ENCODE results near the gene TF.

Gene TF

GRCh38 chr3:133820889-133821675 is 74.9 kb downstream of the TF start:
- H2BK15ac ChIP-seq (ENCODE audit: low read depth, poor library complexity, severe bottlenecking) = no peak overlapping the region
- H3K4me3 ChIP-seq (ENCODE audit: insufficient read depth in 1 of 2, low read depth in 1 of 2, low read length in 2 of 2) = no peak overlapping the region
- H3K79me1 ChIP-seq (replicated peaks; ENCODE audit: low read length, poor library complexity, severe bottlenecking) = peaks cover 7% of the 10 kb centered on the region
- no peak overlapping the region for H2AFZ ChIP-seq (ENCODE audit: low read depth, low read length)
- peaks cover 11% of the 10 kb centered on the region for H3K4me1 ChIP-seq (ENCODE audit: control insufficient read depth, insufficient read depth, low read depth, low read length)
- DNase-seq = no peak
- H2BK5ac ChIP-seq (ENCODE audit: low read depth, low read length, poor library complexity, severe bottlenecking) = no peak overlapping the region
- H3K36me3 ChIP-seq (ENCODE audit: control insufficient read depth in 1 of 2, insufficient read depth in 2 of 2, low read depth in 1 of 2, low read length in 2 of 2) = peaks cover 42 to 89% of the 10 kb centered on the region in 2 experiments
- no peak overlapping the region for H2AK5ac ChIP-seq (ENCODE audit: low read length, severe bottlenecking)
- H3K14ac ChIP-seq (ENCODE audit: low read length in 2 of 2) = no peak overlapping the region
- no peak overlapping the region for H3K18ac ChIP-seq (ENCODE audit: low read depth in 1 of 2, low read length in 2 of 2)
- no peak overlapping the region for H4K91ac ChIP-seq (ENCODE audit: low read length)
- H3K4ac ChIP-seq (ENCODE audit: low read depth in 1 of 2, low read length in 2 of 2) = no peak overlapping the region
- H3K4me2 ChIP-seq (ENCODE audit: low read length, poor library complexity, severe bottlenecking) = no peak overlapping the region
- 100% methylated on average over 3 of the region's 3 CpGs for WGBS
- H3K23ac ChIP-seq (ENCODE audit: low read length in 2 of 2) = no peak overlapping the region
- H3K9ac ChIP-seq (ENCODE audit: low read length) = no peak overlapping the region
- no peak overlapping the region for H4K8ac ChIP-seq (ENCODE audit: low read length)
- H3K27ac ChIP-seq (ENCODE audit: low read length, poor library complexity, severe bottlenecking) = no peak overlapping the region
- H2BK12ac ChIP-seq (ENCODE audit: low read length in 2 of 2) = no peak overlapping the region
- no peaks in the 10 kb centered on the region for H3K9me3 ChIP-seq (ENCODE audit: control insufficient read depth, low read length)
- H2BK120ac ChIP-seq (ENCODE audit: low read depth, low read length) = no peak overlapping the region
- no peaks in the 10 kb centered on the region for H3K27me3 ChIP-seq (ENCODE audit: control insufficient read depth in 1 of 2, insufficient read depth in 1 of 2, low read length in 2 of 2)

GRCh38 chr3:133821767-133822638 is 75.8 kb downstream of the TF start:
- peak; percentile 60 for DNase-seq
- Histone ChIP-seq H3K4me1 (ENCODE audit: control insufficient read depth, insufficient read depth, low read depth, low read length) (peaks cover 11% of the 10 kb centered on the region), H3K9me3 (ENCODE audit: control insufficient read depth, low read length) (no peaks in the 10 kb centered on the region), H4K91ac (ENCODE audit: low read length) (no peak overlapping the region), H3K18ac (ENCODE audit: low read depth in 1 of 2, low read length in 2 of 2) (no peak overlapping the region), H2AFZ (ENCODE audit: low read depth, low read length) (no peak overlapping the region), H3K9ac (ENCODE audit: low read length) (no peak overlapping the region), H3K4ac (ENCODE audit: low read depth in 1 of 2, low read length in 2 of 2) (no peak overlapping the region), H3K27me3 (ENCODE audit: control insufficient read depth in 1 of 2, insufficient read depth in 1 of 2, low read length in 2 of 2) (no peaks in the 10 kb centered on the region), H2BK5ac (ENCODE audit: low read depth, low read length, poor library complexity, severe bottlenecking) (no peak overlapping the region), H2BK15ac (ENCODE audit: low read depth, poor library complexity, severe bottlenecking) (no peak overlapping the region), H3K4me2 (ENCODE audit: low read length, poor library complexity, severe bottlenecking) (no peak overlapping the region), H3K23ac (ENCODE audit: low read length in 2 of 2) (no peak overlapping the region), H2BK120ac (ENCODE audit: low read depth, low read length) (no peak overlapping the region), H3K27ac (ENCODE audit: low read length, poor library complexity, severe bottlenecking) (no peak overlapping the region), H2AK5ac (ENCODE audit: low read length, severe bottlenecking) (no peak overlapping the region), H3K79me1 (replicated peaks; ENCODE audit: low read length, poor library complexity, severe bottlenecking) (peaks cover 7% of the 10 kb centered on the region), H3K36me3 (ENCODE audit: control insufficient read depth in 1 of 2, insufficient read depth in 2 of 2, low read depth in 1 of 2, low read length in 2 of 2) (peaks cover 42 to 88% of the 10 kb centered on the region in 2 experiments), H3K4me3 (ENCODE audit: insufficient read depth in 1 of 2, low read depth in 1 of 2, low read length in 2 of 2) (no peak overlapping the region), H2BK12ac (ENCODE audit: low read length in 2 of 2) (no peak overlapping the region), H3K14ac (ENCODE audit: low read length in 2 of 2) (no peak overlapping the region), H4K8ac (ENCODE audit: low read length) (no peak overlapping the region)
- WGBS = 86% methylated on average over 8 of the region's 8 CpGs

GRCh38 chr3:133824961-133825485 is 78.8 kb downstream of the TF start:
- Histone ChIP-seq H2BK12ac (ENCODE audit: low read length in 2 of 2) (no peak overlapping the region), H3K23ac (ENCODE audit: low read length in 2 of 2) (no peak overlapping the region), H3K9me3 (ENCODE audit: control insufficient read depth, low read length) (no peaks in the 10 kb centered on the region), H3K36me3 (ENCODE audit: control insufficient read depth in 1 of 2, insufficient read depth in 2 of 2, low read depth in 1 of 2, low read length in 2 of 2) (peaks cover 33 to 64% of the 10 kb centered on the region in 2 experiments), H3K18ac (ENCODE audit: low read depth in 1 of 2, low read length in 2 of 2) (no peak overlapping the region), H2AFZ (ENCODE audit: low read depth, low read length) (no peak overlapping the region), H3K4me2 (ENCODE audit: low read length, poor library complexity, severe bottlenecking) (no peak overlapping the region), H2BK5ac (ENCODE audit: low read depth, low read length, poor library complexity, severe bottlenecking) (no peak overlapping the region), H3K79me1 (replicated peaks; ENCODE audit: low read length, poor library complexity, severe bottlenecking) (peaks cover 5% of the 10 kb centered on the region), H3K4me1 (ENCODE audit: control insufficient read depth, insufficient read depth, low read depth, low read length) (peaks cover 11% of the 10 kb centered on the region), H3K4me3 (ENCODE audit: insufficient read depth in 1 of 2, low read depth in 1 of 2, low read length in 2 of 2) (no peak overlapping the region), H2BK15ac (ENCODE audit: low read depth, poor library complexity, severe bottlenecking) (no peak overlapping the region), H4K8ac (ENCODE audit: low read length) (no peak overlapping the region), H3K27ac (ENCODE audit: low read length, poor library complexity, severe bottlenecking) (no peak overlapping the region), H2BK120ac (ENCODE audit: low read depth, low read length) (no peak overlapping the region), H3K14ac (ENCODE audit: low read length in 2 of 2) (no peak overlapping the region), H3K9ac (ENCODE audit: low read length) (no peak overlapping the region), H3K27me3 (ENCODE audit: control insufficient read depth in 1 of 2, insufficient read depth in 1 of 2, low read length in 2 of 2) (peaks cover 0 to 2% of the 10 kb centered on the region in 2 experiments), H3K4ac (ENCODE audit: low read depth in 1 of 2, low read length in 2 of 2) (no peak overlapping the region), H4K91ac (ENCODE audit: low read length) (no peak overlapping the region), H2AK5ac (ENCODE audit: low read length, severe bottlenecking) (no peak overlapping the region)
- DNase-seq = no peak
- 92% methylated on average over 8 of the region's 8 CpGs for whole genome bisulfite sequencing

Data from mesenchymal stem cell (in vitro differentiated cells and primary cell).